ENCODE data around the gene SLC7A5.
A peak's percentile ranks its signal among the peaks of the same experiment; 100 is the strongest.
"Not testable (repeated sequence)": the region's sequence is repeated elsewhere in the genome, so short reads cannot be mapped to it uniquely, and the experiment has no call there.

The SLC7A5 gene

DNA sequence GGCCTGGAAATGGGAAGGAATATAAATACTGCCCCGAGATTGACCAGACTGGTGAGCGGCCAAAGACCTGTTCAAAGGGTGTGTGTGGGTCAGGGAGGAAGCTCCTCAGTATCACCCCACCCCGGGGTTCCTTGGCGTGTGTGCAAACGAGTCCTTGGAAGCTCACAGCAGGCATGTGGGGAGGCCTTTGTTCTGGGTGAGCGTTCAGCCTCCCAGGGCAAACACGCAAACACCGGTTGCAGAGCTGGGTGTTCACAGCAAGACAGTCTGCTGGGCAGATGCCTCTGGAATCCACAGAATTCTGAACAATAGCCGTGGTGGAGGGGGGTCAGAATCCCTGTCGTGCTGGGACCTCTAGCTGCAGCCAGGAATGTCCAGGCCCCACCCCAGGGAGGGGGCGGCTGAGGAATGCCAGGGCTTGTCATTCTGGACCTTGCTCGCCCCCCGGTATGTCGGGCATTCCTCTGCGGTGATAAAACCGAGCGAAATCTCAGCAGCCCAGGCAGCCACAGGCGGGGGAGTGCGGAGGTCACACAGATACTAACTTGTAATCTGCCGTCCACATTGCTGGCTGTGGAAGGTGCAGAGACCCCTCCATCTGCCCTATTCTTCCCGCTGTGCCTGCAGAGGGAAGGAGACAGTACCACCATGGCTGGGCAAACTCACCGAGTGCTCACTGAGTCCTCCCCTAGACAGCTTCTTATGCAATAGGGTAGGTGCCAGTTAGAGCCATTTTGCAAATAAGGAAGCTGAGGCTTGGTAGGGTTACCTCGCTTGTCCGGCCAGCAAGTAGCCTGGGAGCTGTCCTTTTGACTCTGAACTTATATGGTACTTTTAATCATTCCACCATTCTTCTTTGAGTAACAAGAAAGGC, 1.3 kb upstream of the SLC7A5 start:
- H3K4me1 ChIP-seq (ENCODE audit: control insufficient read depth in 1 of 2, insufficient read depth in 2 of 2, low read length in 2 of 2): peaks cover 11 to 28% of the 10 kb centered on the region in 2 donors
- H3K36me3 ChIP-seq (ENCODE audit: control insufficient read depth in 1 of 2, insufficient read depth in 2 of 2, low read length in 2 of 2); H3K4me3 ChIP-seq (ENCODE audit: low read depth in 1 of 2, low read length in 2 of 2); H3K27me3 ChIP-seq (ENCODE audit: control insufficient read depth in 1 of 2, insufficient read depth in 2 of 2, low read length in 2 of 2); H3K9ac ChIP-seq (ENCODE audit: low read depth in 1 of 2, low read length in 2 of 2); H3K9me3 ChIP-seq (ENCODE audit: control insufficient read depth in 1 of 2, low read length in 2 of 2); H3K27ac ChIP-seq (ENCODE audit: low read depth, low read length): not testable (repeated sequence)

DNA sequence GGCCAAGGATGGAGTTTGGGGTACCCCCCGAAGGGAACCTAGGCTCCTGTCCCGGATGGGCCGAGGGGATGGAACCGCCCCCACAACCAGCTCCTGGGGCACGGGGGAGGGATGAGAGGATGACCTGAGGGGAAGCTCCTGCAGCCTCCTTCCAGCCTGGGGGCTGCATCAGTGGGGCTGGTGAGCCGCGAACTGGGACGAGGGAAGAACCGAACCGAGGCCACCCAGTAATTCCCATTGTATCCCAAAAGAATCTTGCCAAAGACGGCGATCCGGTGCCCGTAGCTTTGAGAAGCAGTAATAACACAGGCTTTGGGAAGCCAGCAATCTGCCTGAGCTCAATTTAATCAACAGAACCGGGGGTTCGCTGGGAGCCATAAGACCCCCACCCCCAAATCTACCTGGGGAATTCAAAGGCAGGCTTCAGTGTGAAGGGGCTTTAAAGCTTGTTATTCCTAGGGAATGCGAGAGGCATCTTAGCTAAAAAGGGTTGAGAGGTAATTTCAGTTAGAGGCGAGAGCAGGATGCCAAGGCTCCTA, 641 bp upstream of the SLC7A5 start:
- not testable (repeated sequence) for H3K4me3 ChIP-seq (ENCODE audit: low read depth in 1 of 2, low read length in 2 of 2); H3K9ac ChIP-seq (ENCODE audit: low read depth in 1 of 2, low read length in 2 of 2); H3K9me3 ChIP-seq (ENCODE audit: control insufficient read depth in 1 of 2, low read length in 2 of 2); H3K27me3 ChIP-seq (ENCODE audit: control insufficient read depth in 1 of 2, insufficient read depth in 2 of 2, low read length in 2 of 2); H3K27ac ChIP-seq (ENCODE audit: low read depth, low read length); H3K36me3 ChIP-seq (ENCODE audit: control insufficient read depth in 1 of 2, insufficient read depth in 2 of 2, low read length in 2 of 2)
- H3K4me1 ChIP-seq (ENCODE audit: control insufficient read depth in 1 of 2, insufficient read depth in 2 of 2, low read length in 2 of 2): peaks cover 11 to 26% of the 10 kb centered on the region in 2 donors

GRCh38 chr16:87868254-87869029, 865 bp downstream of the SLC7A5 start:
- not testable (repeated sequence) for H3K27me3 ChIP-seq (ENCODE audit: control insufficient read depth in 1 of 2, insufficient read depth in 2 of 2, low read length in 2 of 2); H3K36me3 ChIP-seq (ENCODE audit: control insufficient read depth in 1 of 2, insufficient read depth in 2 of 2, low read length in 2 of 2); H3K9me3 ChIP-seq (ENCODE audit: control insufficient read depth in 1 of 2, low read length in 2 of 2)
- Histone ChIP-seq H3K27ac (ENCODE audit: low read depth, low read length) (peak overlapping the region; percentile 20), H3K9ac (ENCODE audit: low read depth in 1 of 2, low read length in 2 of 2) (peak overlapping the region; percentile 39 to 43), H3K4me1 (ENCODE audit: control insufficient read depth in 1 of 2, insufficient read depth in 2 of 2, low read length in 2 of 2) (peaks cover 11 to 30% of the 10 kb centered on the region in 2 donors), H3K4me3 (ENCODE audit: low read depth in 1 of 2, low read length in 2 of 2) (peak overlapping the region; percentile 58 to 78)

DNA sequence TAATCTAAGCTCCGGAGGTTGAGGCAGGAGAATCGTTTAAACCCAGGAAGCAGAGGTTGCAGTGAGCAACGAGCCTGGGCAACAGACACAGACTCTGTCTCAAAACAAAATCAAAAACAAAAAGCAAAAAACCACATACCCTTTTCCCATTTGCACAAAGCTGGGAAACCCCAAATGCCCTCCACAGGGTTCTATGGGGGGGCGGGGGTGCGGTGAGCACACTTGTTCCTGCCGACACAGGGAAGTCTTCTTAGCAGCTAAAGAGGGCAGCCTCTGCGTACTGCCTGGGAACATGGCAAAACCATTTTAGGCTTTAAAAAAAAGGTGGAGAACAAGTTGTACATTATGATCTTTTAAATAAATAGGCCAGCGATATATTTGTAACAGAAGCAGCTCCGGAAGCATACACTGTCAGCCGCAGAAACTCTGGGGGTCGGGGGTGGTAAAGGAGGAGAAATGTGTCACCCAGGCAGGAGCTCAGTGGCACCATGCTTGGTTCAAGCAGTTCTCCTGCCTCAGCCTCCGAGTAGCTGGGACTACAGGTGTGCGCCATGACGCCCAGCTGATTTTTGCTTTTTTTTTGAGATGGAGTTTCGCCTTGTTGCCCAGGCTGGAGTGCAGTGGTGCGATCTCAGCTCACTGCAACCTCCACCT, 3.3 kb downstream of the SLC7A5 start:
- H3K9me3 ChIP-seq (ENCODE audit: control insufficient read depth in 1 of 2, low read length in 2 of 2); H3K27me3 ChIP-seq (ENCODE audit: control insufficient read depth in 1 of 2, insufficient read depth in 2 of 2, low read length in 2 of 2); H3K36me3 ChIP-seq (ENCODE audit: control insufficient read depth in 1 of 2, insufficient read depth in 2 of 2, low read length in 2 of 2); H3K4me3 ChIP-seq (ENCODE audit: low read depth in 1 of 2, low read length in 2 of 2); H3K27ac ChIP-seq (ENCODE audit: low read depth, low read length); H3K9ac ChIP-seq (ENCODE audit: low read depth in 1 of 2, low read length in 2 of 2): not testable (repeated sequence)
- H3K4me1 ChIP-seq (ENCODE audit: control insufficient read depth in 1 of 2, insufficient read depth in 2 of 2, low read length in 2 of 2): peaks cover 7 to 33% of the 10 kb centered on the region in 2 donors

GRCh38 chr16:87864331-87864989, 4.8 kb downstream of the SLC7A5 start:
- no peak overlapping the region for H3K9ac ChIP-seq (ENCODE audit: low read depth in 1 of 2, low read length in 2 of 2)
- no peak overlapping the region for H3K4me3 ChIP-seq (ENCODE audit: low read depth in 1 of 2, low read length in 2 of 2)
- no peaks in the 10 kb centered on the region for H3K9me3 ChIP-seq (ENCODE audit: control insufficient read depth in 1 of 2, low read length in 2 of 2)
- H3K4me1 ChIP-seq (ENCODE audit: control insufficient read depth in 1 of 2, insufficient read depth in 2 of 2, low read length in 2 of 2): peaks cover 4 to 29% of the 10 kb centered on the region in 2 donors
- no peak overlapping the region for H3K27ac ChIP-seq (ENCODE audit: low read depth, low read length)
- H3K27me3 ChIP-seq (ENCODE audit: control insufficient read depth in 1 of 2, insufficient read depth in 2 of 2, low read length in 2 of 2): no peaks in the 10 kb centered on the region
- H3K36me3 ChIP-seq (ENCODE audit: control insufficient read depth in 1 of 2, insufficient read depth in 2 of 2, low read length in 2 of 2): no peaks in the 10 kb centered on the region

GRCh38 chr16:87863327-87863635, 6.0 kb downstream of the SLC7A5 start:
- not testable (repeated sequence) for H3K36me3 ChIP-seq (ENCODE audit: control insufficient read depth in 1 of 2, insufficient read depth in 2 of 2, low read length in 2 of 2); H3K27me3 ChIP-seq (ENCODE audit: control insufficient read depth in 1 of 2, insufficient read depth in 2 of 2, low read length in 2 of 2); H3K9ac ChIP-seq (ENCODE audit: low read depth in 1 of 2, low read length in 2 of 2); H3K27ac ChIP-seq (ENCODE audit: low read depth, low read length); H3K9me3 ChIP-seq (ENCODE audit: control insufficient read depth in 1 of 2, low read length in 2 of 2); H3K4me3 ChIP-seq (ENCODE audit: low read depth in 1 of 2, low read length in 2 of 2)
- H3K4me1 ChIP-seq (ENCODE audit: control insufficient read depth in 1 of 2, insufficient read depth in 2 of 2, low read length in 2 of 2): peaks cover 0 to 29% of the 10 kb centered on the region in 2 donors

- H3K4me3 ChIP-seq (ENCODE audit: low read depth in 1 of 2, low read length in 2 of 2); H3K36me3 ChIP-seq (ENCODE audit: control insufficient read depth in 1 of 2, insufficient read depth in 2 of 2, low read length in 2 of 2); H3K27ac ChIP-seq (ENCODE audit: low read depth, low read length); H3K9me3 ChIP-seq (ENCODE audit: control insufficient read depth in 1 of 2, low read length in 2 of 2); H3K27me3 ChIP-seq (ENCODE audit: control insufficient read depth in 1 of 2, insufficient read depth in 2 of 2, low read length in 2 of 2); H3K9ac ChIP-seq (ENCODE audit: low read depth in 1 of 2, low read length in 2 of 2): not testable (repeated sequence)
- peaks cover 3 to 26% of the 10 kb centered on the region in 2 donors for H3K4me1 ChIP-seq (ENCODE audit: control insufficient read depth in 1 of 2, insufficient read depth in 2 of 2, low read length in 2 of 2)
These were observed 6.5 kb downstream of the SLC7A5 start for GRCh38 chr16:87862597-87863326.

DNA sequence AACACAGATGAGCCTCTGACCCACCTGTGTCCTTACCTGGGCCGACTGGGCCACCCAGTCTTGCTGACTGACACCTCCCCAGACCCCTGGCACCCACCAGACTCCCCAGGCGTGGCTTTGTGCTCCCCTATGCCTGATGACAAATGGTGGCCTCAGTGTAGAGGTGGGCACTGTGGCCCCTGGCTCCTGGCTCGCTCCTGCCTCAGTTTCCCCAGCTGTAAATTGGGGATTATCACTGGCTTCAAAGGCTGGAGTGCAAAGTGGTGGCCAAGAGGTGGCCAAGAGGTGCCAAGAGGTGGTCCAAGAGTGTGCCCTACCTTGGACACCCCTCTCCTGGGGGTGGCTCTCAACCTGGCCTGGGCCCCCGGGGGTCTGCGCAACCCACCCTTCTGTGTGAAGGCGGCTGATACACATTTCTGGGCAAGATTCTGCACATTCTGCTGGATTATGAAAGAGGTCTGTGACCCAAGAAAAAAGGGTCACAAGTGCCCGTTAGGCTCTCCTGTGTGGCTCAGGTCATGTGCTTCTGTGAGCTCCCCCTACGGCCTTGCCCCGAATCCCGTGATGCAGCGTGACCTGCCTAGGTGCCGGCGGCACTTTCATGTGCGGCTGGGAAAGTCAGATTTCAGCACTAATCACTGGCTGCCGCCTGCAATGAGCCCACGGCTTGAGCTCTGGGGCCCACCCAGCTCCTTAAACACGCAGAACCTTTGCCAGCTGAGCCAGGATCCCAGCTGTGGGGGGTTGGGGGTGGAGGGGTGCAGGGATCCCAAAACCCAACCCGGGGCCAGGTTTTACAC, 7.8 kb downstream of the SLC7A5 start:
- not testable (repeated sequence) for H3K9ac ChIP-seq (ENCODE audit: low read depth in 1 of 2, low read length in 2 of 2)

More for the DNA sequence above, 7.8 kb downstream of the SLC7A5 start:
- not testable (repeated sequence) for H3K36me3 ChIP-seq (ENCODE audit: control insufficient read depth in 1 of 2, insufficient read depth in 2 of 2, low read length in 2 of 2); H3K27me3 ChIP-seq (ENCODE audit: control insufficient read depth in 1 of 2, insufficient read depth in 2 of 2, low read length in 2 of 2); H3K4me3 ChIP-seq (ENCODE audit: low read depth in 1 of 2, low read length in 2 of 2); H3K9me3 ChIP-seq (ENCODE audit: control insufficient read depth in 1 of 2, low read length in 2 of 2); H3K27ac ChIP-seq (ENCODE audit: low read depth, low read length)
- H3K4me1 ChIP-seq (ENCODE audit: control insufficient read depth in 1 of 2, insufficient read depth in 2 of 2, low read length in 2 of 2): peaks cover 3 to 27% of the 10 kb centered on the region in 2 donors
